SK-N-SH (cell line): ENCODE data around the gene ENTR1. TPM values are rescaled to one million over a fixed set of nuclear protein-coding genes. Genes with fewer than 3 reads are reported as not detected.

Experiments
- CTCF ChIA-PET: fragments of 300-600, 350-600 bp; formaldehyde crosslinking; extraction: SDS; loops from one replicate; lab custom pipeline; 2021; lab: Yijun Ruan, JAX
- POLR2A ChIA-PET: fragments of 350-600 bp; sonication (Branson Sonifier 250); formaldehyde crosslinking; extraction: SDS; loops from one replicate; lab custom pipeline; 2020; ENCODE audit warnings: antibody characterized with exemption, inconsistent platforms; lab: Yijun Ruan, JAX
- DNase-seq: peaks from one replicate; pipeline ENCODE4 v3.0.0; 2012
- H2AFZ ChIP-seq: fragments of 200-600 bp; sonication (generic); 2 replicates; pipeline ENCODE4 v1.8.1; 2016; ENCODE audit warnings: antibody characterized with exemption, mild to moderate bottlenecking, low read depth
- H3F3A ChIP-seq: fragments of 200-600 bp; sonication (generic); replicated peaks from 2 replicates; pipeline ENCODE3; 2016; ENCODE audit warnings: antibody characterized with exemption, mild to moderate bottlenecking; ENCODE audit not compliant: insufficient read depth
- H3K27ac ChIP-seq, 2 experiments: fragments of 200-500 bp in 1 of 2; fragments of 200-600 bp in 1 of 2; sonication (Bioruptor generic) in 1 of 2; sonication (generic), shearing (Covaris generic) in 1 of 2; 2 replicates each; pipeline versions ENCODE4 v1.5.1 to v1.6.1; 2014 to 2016; ENCODE audit warnings: low read depth in 2 of 2, inconsistent platforms in 1 of 2, low read length in 1 of 2, mild to moderate bottlenecking in 1 of 2, mixed read lengths in 1 of 2
- H3K27me3 ChIP-seq: fragments of 200-600 bp; sonication (generic), shearing (Covaris generic); 2 replicates; pipeline ENCODE4 v1.6.1; 2016; ENCODE audit warnings: mixed run types; ENCODE audit not compliant: insufficient read depth
- H3K36me3 ChIP-seq, 2 experiments: fragments of 200-500 bp in 1 of 2; fragments of 200-600 bp in 1 of 2; sonication (Bioruptor generic) in 1 of 2; sonication (generic) in 1 of 2; replicated peaks in 1 of 2; 2 replicates each; pipeline versions ENCODE3 to v1.5.1; 2014 to 2016; ENCODE audit warnings: low read length in 1 of 2, mild to moderate bottlenecking in 1 of 2; ENCODE audit not compliant: insufficient read depth in 2 of 2, control insufficient read depth in 1 of 2
- H3K4me1 ChIP-seq, 2 experiments: fragments of 200-500 bp in 1 of 2; fragments of 200-600 bp in 1 of 2; sonication (Bioruptor generic) in 1 of 2; sonication (generic), shearing (Covaris generic) in 1 of 2; 2 replicates each; pipeline versions ENCODE4 v1.5.1 to v1.6.1; 2014 to 2016; ENCODE audit warnings: low read depth in 1 of 2, low read length in 1 of 2, mixed run types in 1 of 2; ENCODE audit not compliant: insufficient read depth in 2 of 2, control insufficient read depth in 1 of 2
- H3K4me2 ChIP-seq: fragments of 200-600 bp; sonication (generic), shearing (Covaris generic); 2 replicates; pipeline ENCODE4 v1.6.1; 2017; ENCODE audit warnings: mixed run types
- H3K4me3 ChIP-seq, 2 experiments: fragments of 200-500 bp in 1 of 2; fragments of 200-600 bp in 1 of 2; sonication (Bioruptor generic) in 1 of 2; sonication (generic), shearing (Covaris generic) in 1 of 2; 2 replicates each; pipeline versions ENCODE4 v1.5.1 to v1.8.1; 2014 to 2016; ENCODE audit warnings: low read depth in 2 of 2, inconsistent platforms in 1 of 2, low read length in 1 of 2, mild to moderate bottlenecking in 1 of 2, mixed read lengths in 1 of 2, moderate library complexity in 1 of 2
- H3K79me2 ChIP-seq: fragments of 200-600 bp; sonication (generic); 2 replicates; pipeline ENCODE4 v1.8.1; 2017; ENCODE audit warnings: mild to moderate bottlenecking; ENCODE audit not compliant: insufficient read depth
- H3K9ac ChIP-seq: fragments of 200-600 bp; sonication (generic); 2 replicates; pipeline ENCODE4 v1.6.1; 2017; ENCODE audit warnings: mixed run types
- H3K9me2 ChIP-seq: fragments of 200-600 bp; sonication (generic); 2 replicates; pipeline ENCODE4 v1.6.1; 2017; ENCODE audit warnings: mixed run types
- H3K9me3 ChIP-seq: fragments of 200-600 bp; sonication (generic); 2 replicates; pipeline ENCODE4 v1.6.1; 2017; ENCODE audit warnings: mixed run types, mild to moderate bottlenecking, moderate library complexity
- H4K20me1 ChIP-seq: fragments of 200-600 bp; sonication (generic); 2 replicates; pipeline ENCODE4 v1.6.1; 2017; ENCODE audit warnings: mild to moderate bottlenecking, mixed run types; ENCODE audit not compliant: insufficient read depth
- CTCF ChIP-seq: fragments of 200-600 bp; sonication (generic); IDR thresholded peaks from 2 replicates; pipeline ENCODE4 v1.6.1; 2017; ENCODE audit warnings: antibody characterized with exemption, mild to moderate bottlenecking, moderate library complexity
- EP300 ChIP-seq, 2 experiments: IDR thresholded peaks; 2 replicates each; pipeline versions ENCODE4 v1.4.0 to v1.6.1; 2012; ENCODE audit warnings: borderline replicate concordance in 1 of 2, low read depth in 1 of 2, low read length in 1 of 2
- EZH2phosphoT487 ChIP-seq: fragments of 200-600 bp; sonication (generic); IDR thresholded peaks from 2 replicates; pipeline ENCODE4 v1.6.1; 2017; ENCODE audit warnings: low read depth, mixed run types, mild to moderate bottlenecking, antibody characterized with exemption, moderate library complexity, borderline replicate concordance
- FOSL2 ChIP-seq: IDR thresholded peaks from 2 replicates; pipeline ENCODE4 v1.4.0; 2012; ENCODE audit warnings: low read depth, mild to moderate bottlenecking, moderate library complexity, borderline replicate concordance
- FOXM1 ChIP-seq: IDR thresholded peaks from 2 replicates; pipeline ENCODE4 v1.4.0; 2012; ENCODE audit warnings: low read depth, mild to moderate bottlenecking
- GABPA ChIP-seq: IDR thresholded peaks from 2 replicates; pipeline ENCODE4 v1.4.0; 2012; ENCODE audit warnings: low read depth, mild to moderate bottlenecking
- GATA2 ChIP-seq: sonication (generic); formaldehyde crosslinking; IDR thresholded peaks from 2 replicates; pipeline ENCODE4 v1.5.0; 2020; ENCODE audit warnings: mild to moderate bottlenecking, missing genetic modification reagents
- JUND ChIP-seq: IDR thresholded peaks from 2 replicates; pipeline ENCODE4 v1.4.0; 2012
- MAX ChIP-seq: IDR thresholded peaks from 2 replicates; pipeline ENCODE4 v1.4.0; 2012; ENCODE audit warnings: low read depth
- MEF2A ChIP-seq: IDR thresholded peaks from 2 replicates; pipeline ENCODE4 v1.4.0; 2012; ENCODE audit warnings: low read depth, borderline replicate concordance
- MXI1 ChIP-seq: IDR thresholded peaks from 2 replicates; pipeline ENCODE4 v1.6.1; 2012; ENCODE audit warnings: mild to moderate bottlenecking, low read depth, low read length, improper control_type of control experiment
- NRF1 ChIP-seq: IDR thresholded peaks from 2 replicates; pipeline ENCODE4 v1.6.1; 2012; ENCODE audit warnings: low read depth, mild to moderate bottlenecking, low read length
- POLR2AphosphoS5 ChIP-seq: IDR thresholded peaks from 2 replicates; pipeline ENCODE4 v1.6.1; 2012; ENCODE audit warnings: low read depth, low read length
- RCOR1 ChIP-seq: fragments of 150-350 bp; IDR thresholded peaks from 2 replicates; pipeline ENCODE4 v1.6.1; 2017; ENCODE audit warnings: antibody characterized with exemption, low read length
- RFX5 ChIP-seq: IDR thresholded peaks from 2 replicates; pipeline ENCODE4 v1.6.1; 2012; ENCODE audit warnings: mild to moderate bottlenecking, improper control_type of control experiment, low read length
- SMC3 ChIP-seq: IDR thresholded peaks from 2 replicates; pipeline ENCODE4 v1.6.1; 2012; ENCODE audit warnings: low read depth, low read length, improper control_type of control experiment
- TAF1 ChIP-seq: IDR thresholded peaks from 2 replicates; pipeline ENCODE4 v1.6.1; 2012; ENCODE audit warnings: low read depth, mild to moderate bottlenecking, low read length, moderate library complexity, borderline replicate concordance
- TCF12 ChIP-seq: IDR thresholded peaks from 2 replicates; pipeline ENCODE4 v1.4.0; 2012
- TEAD4 ChIP-seq: IDR thresholded peaks from 2 replicates; pipeline ENCODE4 v1.4.0; 2012; ENCODE audit warnings: mild to moderate bottlenecking, borderline replicate concordance; ENCODE audit not compliant: insufficient read depth
- USF1 ChIP-seq: IDR thresholded peaks from 2 replicates; pipeline ENCODE4 v1.4.0; 2012; ENCODE audit warnings: low read depth, borderline replicate concordance
- USF2 ChIP-seq: fragments of 150-350 bp; IDR thresholded peaks from 2 replicates; pipeline ENCODE4 v1.6.1; 2017; ENCODE audit warnings: antibody characterized with exemption, low read length, low read depth, borderline replicate concordance
- YY1 ChIP-seq: IDR thresholded peaks from 2 replicates; pipeline ENCODE4 v1.4.0; 2012; ENCODE audit warnings: low read depth, mild to moderate bottlenecking
- WGBS: methylation state at CpG from one replicate; pipeline ENCODE4 v1.1.6; 2017; ENCODE audit warnings: low lambda C conversion rate; 5-methylcytosine and 5-hydroxymethylcytosine counted together
- polyA plus RNA-seq, 3 experiments: library from polyadenylated mRNA; depleted of rRNA; stranded (reverse); fragments of >200 nt; gene quantifications; 2 replicates each; pipeline ENCODE4 v1.2.3, GENCODE V29; 2012

ENTR1 gene
- polyA plus RNA-seq, 1 of the 3 experiments (the other 2 are of a cell fraction), result 71.3 TPM

GRCh38 chr9:136383436-136383835 is 27.0 kb downstream of the ENTR1 start:
- H3K9me3 ChIP-seq, result no peaks in the 10 kb centered on the region
- WGBS, result 97% methylated on average over 7 of the region's 20 CpGs
- H3K79me2 ChIP-seq, result no peaks in the 10 kb centered on the region
- TF ChIP-seq TAF1 (no peak), GABPA (no peak), FOSL2 (no peak), GATA2 (CRISPR knock-in tag) (no peak), YY1 (no peak), NRF1 (no peak), USF2 (no peak)
- no peak overlapping the region for H3K9ac ChIP-seq
- no peak overlapping the region for H2AFZ ChIP-seq
- no peaks in the 10 kb centered on the region for H3K4me1 ChIP-seq
- H3K4me3 ChIP-seq, result no peak overlapping the region
- DNase-seq, result no peak
- CTCF ChIA-PET, result interaction anchor here (1.9 kb wide), 1 partner anchor 9 kb away, joined by 5 read pairs; no protein-coding TSS in a partner anchor
- no peak overlapping the region for H3K4me2 ChIP-seq
- H4K20me1 ChIP-seq, result no peaks in the 10 kb centered on the region
- H3K36me3 ChIP-seq, result peaks cover 25 to 68% of the 10 kb centered on the region in 2 experiments
- H3K27ac ChIP-seq, result no peak overlapping the region
- peaks cover 6% of the 10 kb centered on the region for H3F3A ChIP-seq
- no peaks in the 10 kb centered on the region for H3K9me2 ChIP-seq
- no peaks in the 10 kb centered on the region for H3K27me3 ChIP-seq
- POLR2A ChIA-PET, result interaction anchor here (3.0 kb wide), 1 partner anchor 18 kb away, joined by 11 read pairs; no protein-coding TSS in a partner anchor

GRCh38 chr9:136381966-136382513 is 28.4 kb downstream of the ENTR1 start:
- Histone ChIP-seq H3K9ac (no peak overlapping the region), H3K27me3 (no peaks in the 10 kb centered on the region), H3F3A (peaks cover 5% of the 10 kb centered on the region), H3K9me2 (no peaks in the 10 kb centered on the region), H3K4me1 (no peaks in the 10 kb centered on the region), H3K79me2 (no peaks in the 10 kb centered on the region), H3K9me3 (no peaks in the 10 kb centered on the region), H4K20me1 (no peaks in the 10 kb centered on the region), H3K27ac (no peak overlapping the region), H3K4me2 (no peak overlapping the region), H2AFZ (no peak overlapping the region), H3K4me3 (no peak overlapping the region)
- DNase-seq, result no peak
- ChIA-PET POLR2A (interaction anchor here (0.7 to 1.3 kb wide), 2 partner anchors 12 to 19 kb away, joined by 3 read pairs; no protein-coding TSS in a partner anchor), CTCF (interaction anchor here (0.8 to 1.3 kb wide), 2 partner anchors 17 to 19 kb away, joined by 3 to 10 read pairs; partner anchors contain the start of gene DNLZ)
- 97% methylated on average over 4 of the region's 25 CpGs for WGBS
- TF ChIP-seq JUND, result no peak
- no peak for TF ChIP-seq MEF2A
- no peak for TF ChIP-seq YY1
- TF ChIP-seq TCF12, result no peak
- no peak for TF ChIP-seq RCOR1
- no peak for TF ChIP-seq POLR2AphosphoS5
- no peak for TF ChIP-seq TAF1
- no peak for TF ChIP-seq EP300 (IDR thresholded peaks at IDR 0.05; ENCODE audit: borderline replicate concordance in 1 of 2, low read depth in 1 of 2, low read length in 1 of 2)
- no peak for TF ChIP-seq RFX5
- TF ChIP-seq MAX, result no peak
- TF ChIP-seq CTCF, result no peak
- TF ChIP-seq EZH2phosphoT487, result no peak
- TF ChIP-seq USF1, result no peak
- TF ChIP-seq USF2, result no peak
- no peak for TF ChIP-seq MXI1
- TF ChIP-seq TEAD4, result no peak
- TF ChIP-seq FOXM1, result no peak
- TF ChIP-seq SMC3, result no peak
- TF ChIP-seq, all 33 proteins: peak for 0
- H3K36me3 ChIP-seq, result peaks cover 18 to 66% of the 10 kb centered on the region in 2 experiments
